WTC11 (cell line): ENCODE data around the gene LILRA6. TPM values are rescaled to one million over a fixed set of nuclear protein-coding genes. Genes with fewer than 3 reads are reported as not detected.

Source experiments
- ATAC-seq: fragments of 200-7000 bp; cut with Tn5 transposase; 2 replicates; pipeline ENCODE4 v1.10.0; 2021; ENCODE audit warnings: mild to moderate bottlenecking, moderate library complexity
- CTCF ChIA-PET: fragments of 300-600 bp; sonication (Branson Sonifier 250); formaldehyde crosslinking; loops from one replicate; lab custom pipeline; 2021; ENCODE audit warnings: antibody characterized with exemption; lab: Charles Lee
- POLR2A ChIA-PET: fragments of 350-600 bp; sonication (Branson Sonifier 250); formaldehyde crosslinking; loops from one replicate; lab custom pipeline; 2021; ENCODE audit warnings: antibody characterized with exemption; lab: Charles Lee
- DNase-seq: peaks from one replicate; pipeline ENCODE4 v3.0.0; 2021; ENCODE audit warnings: low spot score
- H3K27ac Mint-ChIP-seq: 2 replicates; pipeline ENCODE4 v1.8.0; 2021; ENCODE audit warnings: mixed read lengths
- H3K27me3 Mint-ChIP-seq: 2 replicates; pipeline ENCODE4 v1.8.0; 2021; ENCODE audit warnings: low read depth, mild to moderate bottlenecking, moderate library complexity, mixed read lengths
- H3K36me3 Mint-ChIP-seq: 2 replicates; pipeline ENCODE4 v1.8.0; 2021; ENCODE audit warnings: mixed read lengths
- H3K4me1 Mint-ChIP-seq: 2 replicates; pipeline ENCODE4 v1.8.0; 2022; ENCODE audit warnings: mixed read lengths
- H3K4me3 Mint-ChIP-seq: 2 replicates; pipeline ENCODE4 v1.8.0; 2021; ENCODE audit warnings: mild to moderate bottlenecking, moderate library complexity, mixed read lengths
- H3K9me3 Mint-ChIP-seq: 2 replicates; pipeline ENCODE4 v1.8.0; 2021; ENCODE audit warnings: mixed read lengths
- IRF2 ChIP-seq: sonication (generic); formaldehyde crosslinking; IDR thresholded peaks from 2 replicates; pipeline ENCODE4 v1.8.0; 2022; ENCODE audit warnings: low read depth, missing genetic modification reagents, borderline replicate concordance
- JAZF1 ChIP-seq: fragments of 250-450 bp; sonication (Bioruptor Pico); IDR thresholded peaks from 2 replicates; pipeline ENCODE4 v1.9.0; 2021; ENCODE audit warnings: moderate library complexity, mild to moderate bottlenecking, inconsistent platforms
- KAT7 ChIP-seq: sonication (generic); formaldehyde crosslinking; IDR thresholded peaks from 2 replicates; pipeline ENCODE4 v1.8.1; 2023; ENCODE audit warnings: missing genetic modification reagents, mild to moderate bottlenecking, borderline replicate concordance
- NFE2L1 ChIP-seq: sonication (generic); formaldehyde crosslinking; IDR thresholded peaks from 2 replicates; pipeline ENCODE4 v1.8.1; 2023; ENCODE audit warnings: missing genetic modification reagents
- OVOL2 ChIP-seq: fragments of 250-450 bp; sonication (Bioruptor Pico); IDR thresholded peaks from 2 replicates; pipeline ENCODE4 v1.9.0; 2021; ENCODE audit warnings: mild to moderate bottlenecking, borderline replicate concordance
- TEAD4 ChIP-seq: sonication (generic); formaldehyde crosslinking; IDR thresholded peaks from 2 replicates; pipeline ENCODE4 v1.8.0; 2022; ENCODE audit warnings: mild to moderate bottlenecking, missing genetic modification reagents
- ZNF423 ChIP-seq: fragments of 250-450 bp; sonication (Bioruptor Pico); IDR thresholded peaks from 2 replicates; pipeline ENCODE4 v2.1.2; 2022; ENCODE audit warnings: mild to moderate bottlenecking, moderate library complexity
- total RNA-seq: library from RNA; stranded (reverse); gene quantifications from 3 replicates; pipeline ENCODE4 v1.2.3, GENCODE V29; 2021
- TF ChIP-seq, protein P1 (sequence below): sonication (generic); formaldehyde crosslinking; IDR thresholded peaks from 2 replicates; pipeline ENCODE4 v1.8.0; 2022; ENCODE audit warnings: mild to moderate bottlenecking, missing genetic modification reagents
- TF ChIP-seq, protein P2 (sequence below): sonication (generic); formaldehyde crosslinking; IDR thresholded peaks from 2 replicates; pipeline ENCODE4 v1.8.1; 2022; ENCODE audit warnings: low read depth, mild to moderate bottlenecking, moderate library complexity, missing genetic modification reagents, borderline replicate concordance
- TF ChIP-seq, protein P3 (sequence below): fragments of 250-450 bp; sonication (Bioruptor Pico); IDR thresholded peaks from 2 replicates; pipeline ENCODE4 v1.9.0; 2021; ENCODE audit warnings: moderate library complexity, mild to moderate bottlenecking, inconsistent platforms, borderline replicate concordance
- TF ChIP-seq, protein P4 (sequence below): sonication (generic); formaldehyde crosslinking; IDR thresholded peaks from 2 replicates; pipeline ENCODE4 v1.8.1; 2023; ENCODE audit warnings: mild to moderate bottlenecking, missing genetic modification reagents
- TF ChIP-seq, protein P5 (sequence below): sonication (generic); formaldehyde crosslinking; IDR thresholded peaks from 2 replicates; pipeline ENCODE4 v1.8.1; 2023; ENCODE audit warnings: mild to moderate bottlenecking, missing genetic modification reagents, moderate library complexity
- TF ChIP-seq, protein P6 (sequence below): sonication (generic); formaldehyde crosslinking; IDR thresholded peaks from 2 replicates; pipeline ENCODE4 v1.8.1; 2023; ENCODE audit warnings: mild to moderate bottlenecking, moderate library complexity, missing genetic modification reagents
- TF ChIP-seq, protein P7 (sequence below): fragments of 250-450 bp; sonication (Bioruptor Pico); conservative IDR thresholded peaks from 2 replicates; pipeline ENCODE4 v1.9.0; 2021; ENCODE audit warnings: mild to moderate bottlenecking
- TF ChIP-seq, protein P8 (sequence below): sonication (generic); formaldehyde crosslinking; IDR thresholded peaks from 2 replicates; pipeline ENCODE4 v1.8.0; 2022; ENCODE audit warnings: mild to moderate bottlenecking, missing genetic modification reagents
- TF ChIP-seq, protein P9 (sequence below): sonication (generic); formaldehyde crosslinking; IDR thresholded peaks from 2 replicates; pipeline ENCODE4 v1.8.0; 2023; ENCODE audit warnings: missing genetic modification reagents

LILRA6 gene
- total RNA-seq, 1 experiment from 2014 or later = not detected

DNA sequence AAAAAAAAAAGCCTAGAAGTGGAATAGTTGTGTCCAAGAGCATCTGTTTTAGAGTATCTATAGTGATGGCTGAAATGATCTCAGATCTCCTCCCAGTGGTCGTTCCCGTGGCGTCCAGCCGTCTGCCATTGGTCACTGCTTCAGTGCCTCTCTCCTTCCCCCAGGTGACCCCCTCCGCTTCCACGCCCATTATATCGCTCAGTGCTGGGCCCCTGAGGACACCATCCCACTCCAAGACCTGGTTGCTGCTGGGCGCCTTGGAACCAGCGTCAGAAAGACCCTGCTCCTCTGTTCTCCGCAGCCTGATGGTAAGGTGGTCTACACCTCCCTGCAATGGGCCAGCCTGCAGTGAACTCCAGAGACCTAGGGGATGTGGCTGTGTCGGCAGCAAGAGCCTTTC is 49.6 kb downstream of the LILRA6 start (continued):
- no peak for TF ChIP-seq IRF2 (CRISPR knock-in tag)
- no peak for TF ChIP-seq KAT7 (CRISPR knock-in tag)

DNA sequence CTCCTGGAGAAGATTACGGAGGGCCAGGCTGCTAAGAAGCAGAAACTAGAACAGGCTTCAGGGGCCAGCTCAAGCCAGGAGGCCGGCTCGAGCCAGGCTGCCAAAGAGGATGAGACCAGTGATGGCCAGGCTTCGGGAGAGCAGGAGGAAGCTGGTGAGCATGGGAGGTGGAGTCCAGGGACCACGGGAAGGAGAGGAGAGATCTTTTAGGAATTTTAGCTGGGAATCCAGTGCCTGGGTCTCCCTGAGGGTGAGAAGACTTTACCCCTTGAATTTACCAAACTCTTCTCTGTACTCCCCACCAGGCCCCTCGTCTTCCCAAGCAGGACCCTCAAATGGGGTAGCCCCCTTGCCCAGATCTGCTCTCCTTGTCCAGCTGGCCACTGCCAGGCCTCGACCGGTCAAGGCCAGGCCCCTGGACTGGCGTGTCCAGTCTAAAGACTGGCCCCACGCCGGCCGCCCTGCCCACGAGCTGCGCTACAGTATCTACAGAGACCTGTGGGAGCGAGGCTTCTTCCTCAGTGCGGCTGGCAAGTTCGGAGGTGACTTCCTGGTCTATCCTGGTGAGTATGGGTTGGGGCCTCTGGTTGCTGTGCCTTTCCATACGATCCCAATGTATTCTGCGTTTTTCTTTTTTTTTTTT is 50.7 kb downstream of the LILRA6 start:
- Mint-ChIP-seq H3K27ac (peak overlapping the region; percentile 93), H3K4me3 (peak overlapping the region; percentile 85), H3K9me3 (no peaks in the 10 kb centered on the region), H3K36me3 (peaks cover 37% of the 10 kb centered on the region), H3K4me1 (peaks cover 31% of the 10 kb centered on the region), H3K27me3 (peaks cover 3% of the 10 kb centered on the region; the same call in 1 of the 2 replicates)
- ChIA-PET CTCF (interaction anchor here (0.6 to 4.2 kb wide), 12 partner anchors 9 to 1312 kb away, joined by 3 to 84 read pairs (median 4); partner anchors contain the start of gene TMC4), POLR2A (interaction anchor here (1.0 to 4.3 kb wide), 7 partner anchors 9 to 106 kb away, joined by 3 to 25 read pairs (median 4); partner anchors contain the start of genes CNOT3, LENG1, RPS9 and TMC4)
- no peak for DNase-seq
- TF ChIP-seq OVOL2 (no peak), ZNF423 (CRISPR knock-in tag) (no peak), JAZF1 (CRISPR knock-in tag) (no peak), TEAD4 (no peak), NFE2L1 (CRISPR knock-in tag) (no peak)
- TF ChIP-seq, protein P1, sequence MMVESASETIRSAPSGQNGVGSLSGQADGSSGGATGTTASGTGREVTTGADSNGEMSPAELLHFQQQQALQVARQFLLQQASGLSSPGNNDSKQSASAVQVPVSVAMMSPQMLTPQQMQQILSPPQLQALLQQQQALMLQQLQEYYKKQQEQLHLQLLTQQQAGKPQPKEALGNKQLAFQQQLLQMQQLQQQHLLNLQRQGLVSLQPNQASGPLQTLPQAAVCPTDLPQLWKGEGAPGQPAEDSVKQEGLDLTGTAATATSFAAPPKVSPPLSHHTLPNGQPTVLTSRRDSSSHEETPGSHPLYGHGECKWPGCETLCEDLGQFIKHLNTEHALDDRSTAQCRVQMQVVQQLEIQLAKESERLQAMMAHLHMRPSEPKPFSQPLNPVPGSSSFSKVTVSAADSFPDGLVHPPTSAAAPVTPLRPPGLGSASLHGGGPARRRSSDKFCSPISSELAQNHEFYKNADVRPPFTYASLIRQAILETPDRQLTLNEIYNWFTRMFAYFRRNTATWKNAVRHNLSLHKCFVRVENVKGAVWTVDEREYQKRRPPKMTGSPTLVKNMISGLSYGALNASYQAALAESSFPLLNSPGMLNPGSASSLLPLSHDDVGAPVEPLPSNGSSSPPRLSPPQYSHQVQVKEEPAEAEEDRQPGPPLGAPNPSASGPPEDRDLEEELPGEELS (CRISPR knock-in tag) = no peak
- TF ChIP-seq, protein P2, sequence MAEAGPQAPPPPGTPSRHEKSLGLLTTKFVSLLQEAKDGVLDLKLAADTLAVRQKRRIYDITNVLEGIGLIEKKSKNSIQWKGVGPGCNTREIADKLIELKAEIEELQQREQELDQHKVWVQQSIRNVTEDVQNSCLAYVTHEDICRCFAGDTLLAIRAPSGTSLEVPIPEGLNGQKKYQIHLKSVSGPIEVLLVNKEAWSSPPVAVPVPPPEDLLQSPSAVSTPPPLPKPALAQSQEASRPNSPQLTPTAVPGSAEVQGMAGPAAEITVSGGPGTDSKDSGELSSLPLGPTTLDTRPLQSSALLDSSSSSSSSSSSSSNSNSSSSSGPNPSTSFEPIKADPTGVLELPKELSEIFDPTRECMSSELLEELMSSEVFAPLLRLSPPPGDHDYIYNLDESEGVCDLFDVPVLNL (CRISPR knock-in tag) = no peak
- TF ChIP-seq, protein P3, sequence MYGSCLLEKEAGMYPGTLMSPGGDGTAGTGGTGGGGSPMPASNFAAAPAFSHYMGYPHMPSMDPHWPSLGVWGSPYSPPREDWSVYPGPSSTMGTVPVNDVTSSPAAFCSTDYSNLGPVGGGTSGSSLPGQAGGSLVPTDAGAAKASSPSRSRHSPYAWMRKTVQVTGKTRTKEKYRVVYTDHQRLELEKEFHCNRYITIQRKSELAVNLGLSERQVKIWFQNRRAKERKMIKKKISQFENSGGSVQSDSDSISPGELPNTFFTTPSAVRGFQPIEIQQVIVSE = no peak
- TF ChIP-seq, protein P4, sequence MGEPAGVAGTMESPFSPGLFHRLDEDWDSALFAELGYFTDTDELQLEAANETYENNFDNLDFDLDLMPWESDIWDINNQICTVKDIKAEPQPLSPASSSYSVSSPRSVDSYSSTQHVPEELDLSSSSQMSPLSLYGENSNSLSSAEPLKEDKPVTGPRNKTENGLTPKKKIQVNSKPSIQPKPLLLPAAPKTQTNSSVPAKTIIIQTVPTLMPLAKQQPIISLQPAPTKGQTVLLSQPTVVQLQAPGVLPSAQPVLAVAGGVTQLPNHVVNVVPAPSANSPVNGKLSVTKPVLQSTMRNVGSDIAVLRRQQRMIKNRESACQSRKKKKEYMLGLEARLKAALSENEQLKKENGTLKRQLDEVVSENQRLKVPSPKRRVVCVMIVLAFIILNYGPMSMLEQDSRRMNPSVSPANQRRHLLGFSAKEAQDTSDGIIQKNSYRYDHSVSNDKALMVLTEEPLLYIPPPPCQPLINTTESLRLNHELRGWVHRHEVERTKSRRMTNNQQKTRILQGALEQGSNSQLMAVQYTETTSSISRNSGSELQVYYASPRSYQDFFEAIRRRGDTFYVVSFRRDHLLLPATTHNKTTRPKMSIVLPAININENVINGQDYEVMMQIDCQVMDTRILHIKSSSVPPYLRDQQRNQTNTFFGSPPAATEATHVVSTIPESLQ (CRISPR knock-in tag) = no peak
- TF ChIP-seq, protein P5, sequence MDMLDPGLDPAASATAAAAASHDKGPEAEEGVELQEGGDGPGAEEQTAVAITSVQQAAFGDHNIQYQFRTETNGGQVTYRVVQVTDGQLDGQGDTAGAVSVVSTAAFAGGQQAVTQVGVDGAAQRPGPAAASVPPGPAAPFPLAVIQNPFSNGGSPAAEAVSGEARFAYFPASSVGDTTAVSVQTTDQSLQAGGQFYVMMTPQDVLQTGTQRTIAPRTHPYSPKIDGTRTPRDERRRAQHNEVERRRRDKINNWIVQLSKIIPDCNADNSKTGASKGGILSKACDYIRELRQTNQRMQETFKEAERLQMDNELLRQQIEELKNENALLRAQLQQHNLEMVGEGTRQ = no peak
- TF ChIP-seq, protein P6, sequence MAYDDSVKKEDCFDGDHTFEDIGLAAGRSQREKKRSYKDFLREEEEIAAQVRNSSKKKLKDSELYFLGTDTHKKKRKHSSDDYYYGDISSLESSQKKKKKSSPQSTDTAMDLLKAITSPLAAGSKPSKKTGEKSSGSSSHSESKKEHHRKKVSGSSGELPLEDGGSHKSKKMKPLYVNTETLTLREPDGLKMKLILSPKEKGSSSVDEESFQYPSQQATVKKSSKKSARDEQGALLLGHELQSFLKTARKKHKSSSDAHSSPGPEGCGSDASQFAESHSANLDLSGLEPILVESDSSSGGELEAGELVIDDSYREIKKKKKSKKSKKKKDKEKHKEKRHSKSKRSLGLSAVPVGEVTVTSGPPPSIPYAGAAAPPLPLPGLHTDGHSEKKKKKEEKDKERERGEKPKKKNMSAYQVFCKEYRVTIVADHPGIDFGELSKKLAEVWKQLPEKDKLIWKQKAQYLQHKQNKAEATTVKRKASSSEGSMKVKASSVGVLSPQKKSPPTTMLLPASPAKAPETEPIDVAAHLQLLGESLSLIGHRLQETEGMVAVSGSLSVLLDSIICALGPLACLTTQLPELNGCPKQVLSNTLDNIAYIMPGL (CRISPR knock-in tag) = no peak
- TF ChIP-seq, protein P7, sequence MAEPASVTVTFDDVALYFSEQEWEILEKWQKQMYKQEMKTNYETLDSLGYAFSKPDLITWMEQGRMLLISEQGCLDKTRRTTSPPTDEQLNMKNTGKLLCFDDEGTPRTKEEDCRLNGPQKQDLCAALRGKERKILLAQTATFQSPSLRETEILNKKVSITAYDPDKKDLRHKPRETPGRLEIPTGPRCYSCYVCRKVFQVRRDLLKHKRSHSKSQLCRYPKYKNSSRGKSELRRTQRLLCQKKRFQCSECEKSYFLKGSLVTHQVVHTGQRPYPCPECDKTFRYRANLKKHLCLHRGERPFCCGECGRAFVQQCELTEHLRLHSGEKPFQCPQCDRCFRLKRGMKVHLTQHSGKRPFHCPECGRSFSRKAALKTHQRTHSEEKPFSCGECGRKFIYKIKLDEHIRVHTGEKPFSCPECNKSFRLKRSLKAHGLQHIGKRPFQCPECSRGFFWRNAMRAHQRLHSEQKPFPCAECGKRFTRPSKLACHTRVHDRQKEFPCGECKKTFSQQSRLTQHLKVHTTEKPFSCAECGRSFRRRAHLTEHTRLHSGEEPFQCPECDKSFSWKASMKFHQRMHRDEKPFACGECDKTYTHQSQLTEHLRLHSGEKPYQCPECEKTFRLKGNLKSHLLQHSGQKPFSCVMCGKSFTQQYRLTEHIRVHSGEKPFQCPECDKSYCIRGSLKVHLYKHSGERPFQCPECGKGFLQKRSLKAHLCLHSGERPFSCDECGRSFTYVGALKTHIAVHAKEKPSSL (CRISPR knock-in tag) = no peak
- TF ChIP-seq, protein P8, sequence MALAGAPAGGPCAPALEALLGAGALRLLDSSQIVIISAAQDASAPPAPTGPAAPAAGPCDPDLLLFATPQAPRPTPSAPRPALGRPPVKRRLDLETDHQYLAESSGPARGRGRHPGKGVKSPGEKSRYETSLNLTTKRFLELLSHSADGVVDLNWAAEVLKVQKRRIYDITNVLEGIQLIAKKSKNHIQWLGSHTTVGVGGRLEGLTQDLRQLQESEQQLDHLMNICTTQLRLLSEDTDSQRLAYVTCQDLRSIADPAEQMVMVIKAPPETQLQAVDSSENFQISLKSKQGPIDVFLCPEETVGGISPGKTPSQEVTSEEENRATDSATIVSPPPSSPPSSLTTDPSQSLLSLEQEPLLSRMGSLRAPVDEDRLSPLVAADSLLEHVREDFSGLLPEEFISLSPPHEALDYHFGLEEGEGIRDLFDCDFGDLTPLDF (CRISPR knock-in tag) = no peak
- TF ChIP-seq, protein P9, sequence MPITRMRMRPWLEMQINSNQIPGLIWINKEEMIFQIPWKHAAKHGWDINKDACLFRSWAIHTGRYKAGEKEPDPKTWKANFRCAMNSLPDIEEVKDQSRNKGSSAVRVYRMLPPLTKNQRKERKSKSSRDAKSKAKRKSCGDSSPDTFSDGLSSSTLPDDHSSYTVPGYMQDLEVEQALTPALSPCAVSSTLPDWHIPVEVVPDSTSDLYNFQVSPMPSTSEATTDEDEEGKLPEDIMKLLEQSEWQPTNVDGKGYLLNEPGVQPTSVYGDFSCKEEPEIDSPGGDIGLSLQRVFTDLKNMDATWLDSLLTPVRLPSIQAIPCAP (CRISPR knock-in tag) = no peak
- ATAC-seq = no peak
